Parathyroid adenoma (tissue), 2 donors: ENCODE data around the gene SBNO1.

ENCODE experiments used
- H2AFZ ChIP-seq: fragments of 300-600 bp; sonication (generic); one replicate; pipeline ENCODE4 v1.7.0; 2017; ENCODE audit warnings: antibody characterized with exemption, mild to moderate bottlenecking
- H3K27ac ChIP-seq: fragments of 300-600 bp; sonication (generic); one replicate; pipeline ENCODE4 v1.7.0; 2017
- H3K27me3 ChIP-seq: fragments of 300-600 bp; sonication (generic); one replicate; pipeline ENCODE4 v1.7.0; 2017; ENCODE audit warnings: low read length; ENCODE audit not compliant: control insufficient read depth, insufficient read depth
- H3K36me3 ChIP-seq: fragments of 300-600 bp; sonication (generic); one replicate; pipeline ENCODE4 v1.7.0; 2017; ENCODE audit warnings: low read length; ENCODE audit not compliant: control insufficient read depth, insufficient read depth
- H3K4me1 ChIP-seq: fragments of 300-600 bp; sonication (generic); one replicate; pipeline ENCODE4 v1.7.0; 2017; ENCODE audit warnings: control low read depth
- H3K4me2 ChIP-seq: fragments of 300-600 bp; sonication (generic); one replicate; pipeline ENCODE4 v1.7.0; 2017; ENCODE audit warnings: low read length
- H3K4me3 ChIP-seq: fragments of 300-600 bp; sonication (generic); one replicate; pipeline ENCODE4 v1.7.0; 2017; ENCODE audit warnings: low read depth, low read length
- H3K79me2 ChIP-seq: fragments of 300-600 bp; sonication (generic); one replicate; pipeline ENCODE4 v1.7.0; 2017; ENCODE audit warnings: control low read depth
- H3K9ac ChIP-seq: fragments of 300-600 bp; sonication (generic); one replicate; pipeline ENCODE4 v1.7.0; 2017; ENCODE audit warnings: mild to moderate bottlenecking
- H3K9me3 ChIP-seq: fragments of 300-600 bp; sonication (generic); one replicate; pipeline ENCODE4 v1.7.0; 2017; ENCODE audit warnings: low read length; ENCODE audit not compliant: control insufficient read depth
- TF ChIP-seq, protein P1 (sequence below): fragments of 300-600 bp; sonication (generic); IDR thresholded peaks from one replicate; pipeline ENCODE4 v1.7.0; 2017; ENCODE audit warnings: antibody characterized with exemption, mild to moderate bottlenecking
- donor health status: primary hyperparathyroidism.

The SBNO1 gene

DNA sequence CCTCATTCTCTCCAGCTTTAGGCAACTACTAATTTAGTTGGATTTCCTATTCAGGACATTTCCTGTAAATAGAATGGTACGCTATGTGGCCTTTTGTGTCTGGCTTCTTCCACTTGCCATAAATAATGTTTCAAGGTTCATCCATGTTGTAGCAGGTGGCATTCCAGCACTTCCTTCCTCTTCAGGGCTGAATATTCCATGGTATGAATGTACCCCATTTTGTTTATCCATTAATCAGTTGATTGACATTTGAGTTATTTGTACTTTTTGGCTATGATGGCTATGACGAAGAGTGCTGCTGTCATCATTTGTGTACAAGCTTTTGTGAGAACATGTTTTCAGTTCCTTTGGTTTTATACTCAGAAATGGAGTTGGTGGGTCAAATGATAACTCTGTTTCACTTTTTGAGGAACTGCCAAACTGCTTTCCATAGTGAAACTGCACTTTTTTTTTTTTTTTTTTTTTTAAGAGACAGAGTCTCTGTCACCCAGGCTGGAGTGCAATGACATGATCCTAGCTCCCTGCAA, 86.5 kb downstream of the SBNO1 start:
- H3K27ac ChIP-seq, result no peak overlapping the region
- H3K79me2 ChIP-seq, result no peaks in the 10 kb centered on the region

DNA sequence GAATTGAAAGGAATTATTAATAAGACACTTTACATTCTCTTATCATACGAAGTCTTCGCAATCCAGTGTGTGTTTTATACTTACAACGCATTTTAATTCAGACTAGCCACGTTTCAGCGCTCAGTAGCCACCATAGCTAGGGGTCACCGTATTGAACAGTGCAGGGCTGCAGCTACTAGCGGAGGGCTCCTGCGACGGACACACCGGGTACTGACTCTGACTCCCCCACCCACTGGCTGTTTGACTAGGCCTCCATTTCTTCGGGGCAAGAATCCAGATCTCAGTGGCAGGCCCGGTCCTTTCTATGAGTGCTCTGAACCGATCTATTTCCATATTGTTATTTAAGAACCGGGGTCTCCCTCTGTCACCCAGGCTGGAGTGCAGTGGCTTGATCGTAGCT, 91.5 kb downstream of the SBNO1 start:
- H3K4me1 ChIP-seq, result peaks cover 6% of the 10 kb centered on the region
- peaks cover 15% of the 10 kb centered on the region for H3K79me2 ChIP-seq
- H3K27ac ChIP-seq, result no peak overlapping the region
- H3K4me2 ChIP-seq, result no peak overlapping the region
- no peak overlapping the region for H3K4me3 ChIP-seq
- no peaks in the 10 kb centered on the region for H3K9me3 ChIP-seq
- TF ChIP-seq, protein P1, sequence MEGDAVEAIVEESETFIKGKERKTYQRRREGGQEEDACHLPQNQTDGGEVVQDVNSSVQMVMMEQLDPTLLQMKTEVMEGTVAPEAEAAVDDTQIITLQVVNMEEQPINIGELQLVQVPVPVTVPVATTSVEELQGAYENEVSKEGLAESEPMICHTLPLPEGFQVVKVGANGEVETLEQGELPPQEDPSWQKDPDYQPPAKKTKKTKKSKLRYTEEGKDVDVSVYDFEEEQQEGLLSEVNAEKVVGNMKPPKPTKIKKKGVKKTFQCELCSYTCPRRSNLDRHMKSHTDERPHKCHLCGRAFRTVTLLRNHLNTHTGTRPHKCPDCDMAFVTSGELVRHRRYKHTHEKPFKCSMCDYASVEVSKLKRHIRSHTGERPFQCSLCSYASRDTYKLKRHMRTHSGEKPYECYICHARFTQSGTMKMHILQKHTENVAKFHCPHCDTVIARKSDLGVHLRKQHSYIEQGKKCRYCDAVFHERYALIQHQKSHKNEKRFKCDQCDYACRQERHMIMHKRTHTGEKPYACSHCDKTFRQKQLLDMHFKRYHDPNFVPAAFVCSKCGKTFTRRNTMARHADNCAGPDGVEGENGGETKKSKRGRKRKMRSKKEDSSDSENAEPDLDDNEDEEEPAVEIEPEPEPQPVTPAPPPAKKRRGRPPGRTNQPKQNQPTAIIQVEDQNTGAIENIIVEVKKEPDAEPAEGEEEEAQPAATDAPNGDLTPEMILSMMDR, result no peak
- H3K36me3 ChIP-seq, result no peaks in the 10 kb centered on the region
- no peak overlapping the region for H2AFZ ChIP-seq
- no peaks in the 10 kb centered on the region for H3K27me3 ChIP-seq
- H3K9ac ChIP-seq, result no peak overlapping the region

More for the DNA sequence above, 86.5 kb downstream of the SBNO1 start:
- no peak overlapping the region for H3K4me2 ChIP-seq
- no peaks in the 10 kb centered on the region for H3K36me3 ChIP-seq
- H3K27me3 ChIP-seq, result no peaks in the 10 kb centered on the region
- TF ChIP-seq, protein P1, result no peak
- no peaks in the 10 kb centered on the region for H3K9me3 ChIP-seq
- no peak overlapping the region for H2AFZ ChIP-seq
- no peak overlapping the region for H3K9ac ChIP-seq
- H3K4me1 ChIP-seq, result no peaks in the 10 kb centered on the region
- no peak overlapping the region for H3K4me3 ChIP-seq

GRCh38 chr12:123271001-123271668, 93.5 kb downstream of the SBNO1 start:
- no peaks in the 10 kb centered on the region for H3K27me3 ChIP-seq
- H3K9me3 ChIP-seq, result no peaks in the 10 kb centered on the region
- peak overlapping the region; percentile 55 for H3K4me3 ChIP-seq
- H3K4me1 ChIP-seq, result peaks cover 6% of the 10 kb centered on the region
- peaks cover 15% of the 10 kb centered on the region for H3K79me2 ChIP-seq
- no peak overlapping the region for H3K9ac ChIP-seq
- no peak overlapping the region for H2AFZ ChIP-seq
- peak overlapping the region; percentile 75 for H3K4me2 ChIP-seq
- no peaks in the 10 kb centered on the region for H3K36me3 ChIP-seq
- no peak overlapping the region for H3K27ac ChIP-seq
- TF ChIP-seq, protein P1, result no peak

- peak overlapping the region; percentile 75 for H3K4me2 ChIP-seq
- H3K79me2 ChIP-seq, result peaks cover 15% of the 10 kb centered on the region
- H3K4me3 ChIP-seq, result peak overlapping the region; percentile 55
- TF ChIP-seq, protein P1, result no peak
- no peaks in the 10 kb centered on the region for H3K27me3 ChIP-seq
- peaks cover 6% of the 10 kb centered on the region for H3K4me1 ChIP-seq
- peak overlapping the region; percentile 80 for H2AFZ ChIP-seq
- H3K9ac ChIP-seq, result peak overlapping the region; percentile 8
- peak overlapping the region; percentile 58 for H3K27ac ChIP-seq
- no peaks in the 10 kb centered on the region for H3K9me3 ChIP-seq
- no peaks in the 10 kb centered on the region for H3K36me3 ChIP-seq
These were observed 94.2 kb downstream of the SBNO1 start for GRCh38 chr12:123270214-123271000.
